Measurements from ENCODE around the gene SUSD2.

The SUSD2 gene

DNA sequence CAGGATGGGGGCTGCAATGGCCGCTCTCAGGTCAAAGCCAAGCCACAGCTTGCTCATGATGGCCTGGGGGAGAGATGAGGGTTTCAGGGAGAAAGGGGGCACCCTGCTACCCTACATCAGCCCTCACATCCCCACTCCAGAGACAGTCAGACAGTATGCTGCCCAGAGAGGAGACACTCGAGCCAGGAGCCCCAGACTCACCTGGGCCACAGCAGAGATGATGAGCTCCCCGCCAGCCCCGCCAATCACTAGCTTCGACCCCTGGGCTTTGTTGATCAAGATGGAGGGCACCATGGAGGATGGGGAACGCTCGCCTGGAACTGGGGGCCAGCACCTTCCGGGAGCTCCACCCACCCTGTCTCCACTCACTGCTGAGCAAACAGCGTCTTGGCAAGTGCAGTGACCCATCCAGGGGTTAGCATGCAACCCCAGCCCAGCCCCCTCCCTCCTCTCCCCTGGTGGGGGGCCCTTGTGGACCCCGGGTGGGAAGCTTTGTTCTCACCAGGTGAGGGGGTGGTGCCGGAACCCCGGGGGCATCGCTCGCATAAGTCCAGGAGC, 43.8 kb downstream of the SUSD2 start:
- Histone ChIP-seq H3K9ac (ENCODE audit: low read length in 5 of 5) (no peak overlapping the region), H3K27me3 (ENCODE audit: control insufficient read depth in 5 of 5, insufficient read depth in 4 of 5, low read length in 5 of 5) (no peaks in the 10 kb centered on the region), H3K9me3 (ENCODE audit: control insufficient read depth in 5 of 5, low read length in 5 of 5) (peaks cover 4 to 13% (median 9%) of the 10 kb centered on the region in 5 donors), H3K4me3 (ENCODE audit: low read depth in 1 of 5, low read length in 5 of 5) (peak overlapping the region in 1 of 5 donors; percentile 26), H3K4me1 (ENCODE audit: control insufficient read depth in 5 of 5, insufficient read depth in 5 of 5, low read length in 5 of 5) (peaks cover 0 to under 1% (median 0%) of the 10 kb centered on the region in 5 donors), H3K36me3 (ENCODE audit: control insufficient read depth in 5 of 5, insufficient read depth in 5 of 5, low read length in 5 of 5) (peaks cover 0 to 7% (median 0%) of the 10 kb centered on the region in 5 donors), H3K27ac (ENCODE audit: low read depth, low read length) (no peak overlapping the region)

- H3K27ac ChIP-seq (ENCODE audit: low read depth, low read length) = no peak overlapping the region
- peaks cover 0 to 7% (median 0%) of the 10 kb centered on the region in 5 donors for H3K36me3 ChIP-seq (ENCODE audit: control insufficient read depth in 5 of 5, insufficient read depth in 5 of 5, low read length in 5 of 5)
These were observed 44.7 kb downstream of the SUSD2 start for GRCh38 chr22:24225951-24226350.

DNA sequence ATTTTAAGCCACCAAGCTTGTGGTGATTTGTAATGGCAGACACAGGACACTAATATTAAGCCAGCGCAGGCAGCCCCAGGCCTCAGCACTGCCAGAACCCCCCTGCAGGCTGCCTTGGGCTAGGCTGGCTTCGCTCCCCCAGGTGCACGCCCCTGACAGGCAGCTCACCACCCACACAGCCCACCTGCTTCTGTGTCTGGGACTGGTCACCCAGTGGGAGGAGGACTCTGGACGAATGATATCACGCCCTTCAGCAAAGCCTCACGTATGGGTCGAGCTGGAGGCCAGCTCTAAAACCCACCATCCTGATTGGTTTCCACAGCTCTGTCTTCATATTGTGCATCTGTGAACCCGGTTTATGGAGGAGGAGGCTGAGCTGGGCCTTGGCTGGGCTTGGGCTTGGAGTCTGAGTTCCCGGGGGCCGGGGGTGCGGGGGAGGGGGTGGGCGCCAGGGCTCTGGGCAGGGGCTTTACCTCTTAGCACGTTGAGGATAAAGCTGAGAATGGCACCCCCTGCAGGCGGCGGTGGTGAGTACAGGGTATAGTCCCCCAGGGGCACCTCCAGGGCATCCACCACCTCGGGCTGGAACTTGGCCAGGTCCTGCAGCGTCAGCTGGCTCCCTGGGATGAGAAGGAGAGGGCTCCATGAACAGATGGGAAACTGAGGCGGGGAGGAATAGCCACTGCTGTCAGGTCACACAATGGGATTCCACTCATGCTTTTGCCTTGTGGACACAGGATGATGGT, 49.8 kb downstream of the SUSD2 start:
- no peak overlapping the region for H3K4me3 ChIP-seq (ENCODE audit: low read depth in 1 of 5, low read length in 5 of 5)
- peaks cover 0 to 3% (median 0%) of the 10 kb centered on the region in 5 donors for H3K36me3 ChIP-seq (ENCODE audit: control insufficient read depth in 5 of 5, insufficient read depth in 5 of 5, low read length in 5 of 5)
- H3K27ac ChIP-seq (ENCODE audit: low read depth, low read length) = no peak overlapping the region
- peaks cover 0 to 4% (median 0%) of the 10 kb centered on the region in 5 donors for H3K9me3 ChIP-seq (ENCODE audit: control insufficient read depth in 5 of 5, low read length in 5 of 5)
- no peak overlapping the region for H3K9ac ChIP-seq (ENCODE audit: low read length in 5 of 5)
- peaks cover 0 to 2% (median 0%) of the 10 kb centered on the region in 5 donors for H3K27me3 ChIP-seq (ENCODE audit: control insufficient read depth in 5 of 5, insufficient read depth in 4 of 5, low read length in 5 of 5)
- peaks cover 0 to 2% (median 0%) of the 10 kb centered on the region in 5 donors for H3K4me1 ChIP-seq (ENCODE audit: control insufficient read depth in 5 of 5, insufficient read depth in 5 of 5, low read length in 5 of 5)

More at GRCh38 chr22:24225951-24226350, 44.7 kb downstream of the SUSD2 start:
- no peaks in the 10 kb centered on the region for H3K4me1 ChIP-seq (ENCODE audit: control insufficient read depth in 5 of 5, insufficient read depth in 5 of 5, low read length in 5 of 5)
- H3K9ac ChIP-seq (ENCODE audit: low read length in 5 of 5) = no peak overlapping the region
- H3K4me3 ChIP-seq (ENCODE audit: low read depth in 1 of 5, low read length in 5 of 5) = no peak overlapping the region
- H3K9me3 ChIP-seq (ENCODE audit: control insufficient read depth in 5 of 5, low read length in 5 of 5) = peaks cover 4 to 13% (median 9%) of the 10 kb centered on the region in 5 donors
- peaks cover 0 to 2% (median 0%) of the 10 kb centered on the region in 5 donors for H3K27me3 ChIP-seq (ENCODE audit: control insufficient read depth in 5 of 5, insufficient read depth in 4 of 5, low read length in 5 of 5)

GRCh38 chr22:24231706-24232105, 50.4 kb downstream of the SUSD2 start:
- peaks cover 0 to 2% (median 0%) of the 10 kb centered on the region in 5 donors for H3K4me1 ChIP-seq (ENCODE audit: control insufficient read depth in 5 of 5, insufficient read depth in 5 of 5, low read length in 5 of 5)
- H3K4me3 ChIP-seq (ENCODE audit: low read depth in 1 of 5, low read length in 5 of 5) = no peak overlapping the region
- no peak overlapping the region for H3K27ac ChIP-seq (ENCODE audit: low read depth, low read length)
- no peak overlapping the region for H3K9ac ChIP-seq (ENCODE audit: low read length in 5 of 5)
- peaks cover 0 to 2% (median 0%) of the 10 kb centered on the region in 5 donors for H3K27me3 ChIP-seq (ENCODE audit: control insufficient read depth in 5 of 5, insufficient read depth in 4 of 5, low read length in 5 of 5)
- peaks cover 0 to 4% (median 0%) of the 10 kb centered on the region in 5 donors for H3K9me3 ChIP-seq (ENCODE audit: control insufficient read depth in 5 of 5, low read length in 5 of 5)
- peaks cover 0 to 3% (median 0%) of the 10 kb centered on the region in 5 donors for H3K36me3 ChIP-seq (ENCODE audit: control insufficient read depth in 5 of 5, insufficient read depth in 5 of 5, low read length in 5 of 5)

GRCh38 chr22:24232124-24232523, 50.8 kb downstream of the SUSD2 start:
- Histone ChIP-seq H3K9ac (ENCODE audit: low read length in 5 of 5) (no peak overlapping the region), H3K36me3 (ENCODE audit: control insufficient read depth in 5 of 5, insufficient read depth in 5 of 5, low read length in 5 of 5) (peaks cover 0 to 3% (median 0%) of the 10 kb centered on the region in 5 donors), H3K27me3 (ENCODE audit: control insufficient read depth in 5 of 5, insufficient read depth in 4 of 5, low read length in 5 of 5) (peaks cover 0 to 2% (median 0%) of the 10 kb centered on the region in 5 donors), H3K4me3 (ENCODE audit: low read depth in 1 of 5, low read length in 5 of 5) (no peak overlapping the region), H3K9me3 (ENCODE audit: control insufficient read depth in 5 of 5, low read length in 5 of 5) (peaks cover 0 to 4% (median 0%) of the 10 kb centered on the region in 5 donors), H3K27ac (ENCODE audit: low read depth, low read length) (no peak overlapping the region), H3K4me1 (ENCODE audit: control insufficient read depth in 5 of 5, insufficient read depth in 5 of 5, low read length in 5 of 5) (peaks cover 0 to 2% (median 0%) of the 10 kb centered on the region in 5 donors)

DNA sequence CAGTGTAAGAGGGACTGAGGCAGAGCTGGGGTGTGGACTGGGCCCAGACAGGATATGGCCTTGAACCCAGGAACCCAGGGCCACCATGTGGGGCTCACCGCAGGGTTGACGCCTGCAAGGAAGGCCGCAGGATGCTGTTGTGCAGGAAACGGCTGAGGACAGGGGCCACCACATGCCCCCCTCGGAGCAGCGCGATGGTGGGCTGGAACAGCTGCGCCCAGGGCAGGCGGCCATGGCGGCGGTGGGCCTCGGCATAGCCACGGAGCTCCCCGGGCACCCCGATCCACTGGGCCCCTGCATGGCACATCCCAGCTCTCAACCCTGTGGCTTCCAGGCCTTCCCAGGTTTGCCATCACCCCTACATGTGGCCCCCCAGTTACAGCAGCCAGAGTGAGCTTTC, 51.4 kb downstream of the SUSD2 start:
- Histone ChIP-seq H3K9me3 (ENCODE audit: control insufficient read depth in 5 of 5, low read length in 5 of 5) (peaks cover 0 to under 1% (median 0%) of the 10 kb centered on the region in 5 donors), H3K4me1 (ENCODE audit: control insufficient read depth in 5 of 5, insufficient read depth in 5 of 5, low read length in 5 of 5) (peaks cover 0 to 2% (median 0%) of the 10 kb centered on the region in 5 donors), H3K9ac (ENCODE audit: low read length in 5 of 5) (no peak overlapping the region), H3K27me3 (ENCODE audit: control insufficient read depth in 5 of 5, insufficient read depth in 4 of 5, low read length in 5 of 5) (peaks cover 0 to 2% (median 0%) of the 10 kb centered on the region in 5 donors), H3K36me3 (ENCODE audit: control insufficient read depth in 5 of 5, insufficient read depth in 5 of 5, low read length in 5 of 5) (peaks cover 0 to 3% (median 0%) of the 10 kb centered on the region in 5 donors), H3K27ac (ENCODE audit: low read depth, low read length) (no peak overlapping the region), H3K4me3 (ENCODE audit: low read depth in 1 of 5, low read length in 5 of 5) (no peak overlapping the region)

- H3K9ac ChIP-seq (ENCODE audit: low read length in 5 of 5) = no peak overlapping the region
- peaks cover 0 to 2% (median 0%) of the 10 kb centered on the region in 5 donors for H3K4me1 ChIP-seq (ENCODE audit: control insufficient read depth in 5 of 5, insufficient read depth in 5 of 5, low read length in 5 of 5)
- peaks cover 0 to 3% (median 0%) of the 10 kb centered on the region in 5 donors for H3K36me3 ChIP-seq (ENCODE audit: control insufficient read depth in 5 of 5, insufficient read depth in 5 of 5, low read length in 5 of 5)
- H3K9me3 ChIP-seq (ENCODE audit: control insufficient read depth in 5 of 5, low read length in 5 of 5) = no peaks in the 10 kb centered on the region
- peaks cover 0 to 2% (median 0%) of the 10 kb centered on the region in 5 donors for H3K27me3 ChIP-seq (ENCODE audit: control insufficient read depth in 5 of 5, insufficient read depth in 4 of 5, low read length in 5 of 5)
- no peak overlapping the region for H3K4me3 ChIP-seq (ENCODE audit: low read depth in 1 of 5, low read length in 5 of 5)
- no peak overlapping the region for H3K27ac ChIP-seq (ENCODE audit: low read depth, low read length)
These were observed 51.9 kb downstream of the SUSD2 start for GRCh38 chr22:24233235-24233634.

DNA sequence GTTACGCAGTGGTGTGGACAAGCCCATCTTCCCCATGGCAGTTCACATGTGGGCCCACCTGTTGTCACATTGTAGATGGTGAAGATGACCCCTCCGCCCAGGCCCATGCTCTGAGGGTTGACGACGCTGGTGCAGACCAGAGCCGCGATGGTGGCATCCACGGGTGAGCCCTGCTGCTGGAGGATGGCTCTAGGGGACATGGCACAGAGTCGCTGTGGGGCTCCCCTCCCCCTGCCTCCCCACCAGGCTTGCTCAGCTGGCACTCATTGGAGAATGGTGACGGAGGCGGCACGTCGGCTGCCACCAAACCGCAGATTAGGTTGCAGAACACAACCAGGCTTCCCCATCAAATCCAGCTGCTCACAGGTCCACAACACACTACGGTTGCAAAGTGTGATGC, 52.5 kb downstream of the SUSD2 start:
- Histone ChIP-seq H3K27me3 (ENCODE audit: control insufficient read depth in 5 of 5, insufficient read depth in 4 of 5, low read length in 5 of 5) (peaks cover 0 to 2% (median 0%) of the 10 kb centered on the region in 5 donors), H3K36me3 (ENCODE audit: control insufficient read depth in 5 of 5, insufficient read depth in 5 of 5, low read length in 5 of 5) (peaks cover 0 to 3% (median 0%) of the 10 kb centered on the region in 5 donors), H3K9me3 (ENCODE audit: control insufficient read depth in 5 of 5, low read length in 5 of 5) (no peaks in the 10 kb centered on the region), H3K4me3 (ENCODE audit: low read depth in 1 of 5, low read length in 5 of 5) (no peak overlapping the region), H3K27ac (ENCODE audit: low read depth, low read length) (no peak overlapping the region), H3K9ac (ENCODE audit: low read length in 5 of 5) (no peak overlapping the region), H3K4me1 (ENCODE audit: control insufficient read depth in 5 of 5, insufficient read depth in 5 of 5, low read length in 5 of 5) (peaks cover 0 to 2% (median 0%) of the 10 kb centered on the region in 5 donors)

- H3K9me3 ChIP-seq (ENCODE audit: control insufficient read depth in 5 of 5, low read length in 5 of 5) = no peaks in the 10 kb centered on the region
- no peak overlapping the region for H3K4me3 ChIP-seq (ENCODE audit: low read depth in 1 of 5, low read length in 5 of 5)
- H3K36me3 ChIP-seq (ENCODE audit: control insufficient read depth in 5 of 5, insufficient read depth in 5 of 5, low read length in 5 of 5) = peaks cover 0 to 3% (median 0%) of the 10 kb centered on the region in 5 donors
- no peak overlapping the region for H3K9ac ChIP-seq (ENCODE audit: low read length in 5 of 5)
- H3K27me3 ChIP-seq (ENCODE audit: control insufficient read depth in 5 of 5, insufficient read depth in 4 of 5, low read length in 5 of 5) = peaks cover 0 to 2% (median 0%) of the 10 kb centered on the region in 5 donors
- no peak overlapping the region for H3K27ac ChIP-seq (ENCODE audit: low read depth, low read length)
- peaks cover 0 to 2% (median 0%) of the 10 kb centered on the region in 5 donors for H3K4me1 ChIP-seq (ENCODE audit: control insufficient read depth in 5 of 5, insufficient read depth in 5 of 5, low read length in 5 of 5)
These were observed 54.0 kb downstream of the SUSD2 start for GRCh38 chr22:24235315-24235714.

- Histone ChIP-seq H3K9ac (ENCODE audit: low read length in 5 of 5) (no peak overlapping the region), H3K9me3 (ENCODE audit: control insufficient read depth in 5 of 5, low read length in 5 of 5) (no peaks in the 10 kb centered on the region), H3K27ac (ENCODE audit: low read depth, low read length) (no peak overlapping the region), H3K4me3 (ENCODE audit: low read depth in 1 of 5, low read length in 5 of 5) (no peak overlapping the region), H3K36me3 (ENCODE audit: control insufficient read depth in 5 of 5, insufficient read depth in 5 of 5, low read length in 5 of 5) (peaks cover 0 to 3% (median 0%) of the 10 kb centered on the region in 5 donors), H3K4me1 (ENCODE audit: control insufficient read depth in 5 of 5, insufficient read depth in 5 of 5, low read length in 5 of 5) (peaks cover 0 to 2% (median 0%) of the 10 kb centered on the region in 5 donors), H3K27me3 (ENCODE audit: control insufficient read depth in 5 of 5, insufficient read depth in 4 of 5, low read length in 5 of 5) (no peaks in the 10 kb centered on the region)
These were observed 55.4 kb downstream of the SUSD2 start for GRCh38 chr22:24236656-24237055.

Measured in subcutaneous abdominal adipose tissue (tissue), 5 donors.